ENCODE data around the gene CLN3. TPM values are rescaled to one million over a fixed set of nuclear protein-coding genes. Genes with fewer than 3 reads are reported as not detected.

The CLN3 gene
- total RNA-seq, 1 experiment from 2014 or later, result 37.3 TPM

GRCh38 chr16:28498666-28499381, 7.0 kb upstream of the CLN3 start:
- no peak for TF ChIP-seq CTCF (conservative IDR thresholded peaks at IDR 0.05; ENCODE audit: low read depth, low read length)
- TF ChIP-seq EZH2 (IDR thresholded peaks at IDR 0.05; ENCODE audit: borderline replicate concordance, low read depth, low read length, poor library complexity, severe bottlenecking), result no peak
- DNase-seq (ENCODE audit: low spot score), result no peak
- no TSS peak for BruUV-seq (replicated peaks)
- CTCF ChIA-PET, result no interaction called here
- Histone ChIP-seq H3K4me3 (ENCODE audit: low read depth, low read length, poor library complexity, severe bottlenecking) (no peak overlapping the region), H3K27me3 (replicated peaks; ENCODE audit: insufficient read depth, low read depth, low read length, poor library complexity) (no peaks in the 10 kb centered on the region), H3K4me1 (ENCODE audit: insufficient read depth, low read length, poor library complexity, severe bottlenecking) (no peaks in the 10 kb centered on the region), H3K36me3 (ENCODE audit: insufficient read depth, low read length, poor library complexity, severe bottlenecking) (no peaks in the 10 kb centered on the region), H3K27ac (ENCODE audit: low read depth, low read length, poor library complexity, severe bottlenecking) (no peak overlapping the region), H3K9me3 (ENCODE audit: low read depth, low read length, poor library complexity, severe bottlenecking) (no peaks in the 10 kb centered on the region)
- intact Hi-C loops (cut with micrococcal nuclease; ENCODE audit: unreplicated experiment), result no loop called here
- POLR2A ChIA-PET (ENCODE audit: low non-redundant PET), result no interaction called here

DNA sequence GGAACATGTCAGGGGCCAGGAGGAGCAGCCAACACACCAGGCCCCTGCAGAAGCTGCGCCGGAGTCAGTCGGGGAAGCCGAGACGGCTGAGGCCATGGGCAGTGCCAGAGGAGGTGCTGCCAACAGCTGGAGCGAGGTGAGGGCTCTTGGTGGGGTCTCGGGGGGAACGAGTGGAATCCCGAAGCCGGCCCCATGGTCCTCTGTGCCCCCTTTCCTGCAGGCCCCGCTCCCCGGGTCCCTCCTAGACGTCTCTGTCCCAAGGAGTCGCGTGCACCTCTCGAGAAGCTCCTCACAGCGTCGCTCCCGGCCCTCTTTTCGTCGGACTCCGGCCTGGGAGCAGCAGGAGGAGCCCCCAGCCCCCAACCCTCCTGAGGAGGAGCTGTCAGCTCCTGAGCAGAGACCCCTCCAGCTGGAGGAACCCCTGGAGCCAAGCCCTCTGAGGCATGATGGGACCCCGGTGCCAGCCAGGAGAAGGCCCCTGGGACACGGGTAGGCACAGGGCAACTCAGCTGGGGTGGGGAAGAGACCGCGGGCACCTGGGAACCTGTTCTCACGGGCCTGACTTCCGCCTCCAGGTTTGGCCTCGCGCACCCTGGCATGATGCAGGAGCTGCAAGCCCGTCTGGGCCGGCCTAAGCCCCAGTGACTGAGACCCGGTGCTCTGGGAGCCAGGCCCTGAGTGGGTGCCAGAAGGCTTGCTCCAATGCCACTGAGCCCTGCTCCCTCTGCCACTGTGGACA, 6.2 kb upstream of the CLN3 start:
- intact Hi-C loops (cut with micrococcal nuclease; ENCODE audit: unreplicated experiment), result loop anchor here (2.0 kb wide), 1 partner anchor 19 kb away; no protein-coding TSS in a partner anchor
- Histone ChIP-seq H3K36me3 (ENCODE audit: insufficient read depth, low read length, poor library complexity, severe bottlenecking) (no peaks in the 10 kb centered on the region), H3K27me3 (replicated peaks; ENCODE audit: insufficient read depth, low read depth, low read length, poor library complexity) (no peaks in the 10 kb centered on the region), H3K27ac (ENCODE audit: low read depth, low read length, poor library complexity, severe bottlenecking) (no peak overlapping the region), H3K4me1 (ENCODE audit: insufficient read depth, low read length, poor library complexity, severe bottlenecking) (no peaks in the 10 kb centered on the region), H3K9me3 (ENCODE audit: low read depth, low read length, poor library complexity, severe bottlenecking) (no peaks in the 10 kb centered on the region), H3K4me3 (ENCODE audit: low read depth, low read length, poor library complexity, severe bottlenecking) (no peak overlapping the region)
- CTCF ChIA-PET, result no interaction called here
- POLR2A ChIA-PET (ENCODE audit: low non-redundant PET), result no interaction called here
- DNase-seq (ENCODE audit: low spot score), result no peak
- no TSS peak for BruUV-seq (replicated peaks)
- no peak for TF ChIP-seq CTCF (conservative IDR thresholded peaks at IDR 0.05; ENCODE audit: low read depth, low read length)
- no peak for TF ChIP-seq EZH2 (IDR thresholded peaks at IDR 0.05; ENCODE audit: borderline replicate concordance, low read depth, low read length, poor library complexity, severe bottlenecking)

- intact Hi-C loops (cut with micrococcal nuclease; ENCODE audit: unreplicated experiment), result loop anchor here (2.0 kb wide), 1 partner anchor 19 kb away; no protein-coding TSS in a partner anchor
- ChIA-PET CTCF (no interaction called here), POLR2A (ENCODE audit: low non-redundant PET) (no interaction called here)
- Histone ChIP-seq H3K27me3 (replicated peaks; ENCODE audit: insufficient read depth, low read depth, low read length, poor library complexity) (no peaks in the 10 kb centered on the region), H3K4me1 (ENCODE audit: insufficient read depth, low read length, poor library complexity, severe bottlenecking) (no peaks in the 10 kb centered on the region), H3K4me3 (ENCODE audit: low read depth, low read length, poor library complexity, severe bottlenecking) (no peak overlapping the region), H3K36me3 (ENCODE audit: insufficient read depth, low read length, poor library complexity, severe bottlenecking) (no peaks in the 10 kb centered on the region), H3K9me3 (ENCODE audit: low read depth, low read length, poor library complexity, severe bottlenecking) (no peaks in the 10 kb centered on the region), H3K27ac (ENCODE audit: low read depth, low read length, poor library complexity, severe bottlenecking) (no peak overlapping the region)
- TF ChIP-seq EZH2 (IDR thresholded peaks at IDR 0.05; ENCODE audit: borderline replicate concordance, low read depth, low read length, poor library complexity, severe bottlenecking) (no peak), CTCF (conservative IDR thresholded peaks at IDR 0.05; ENCODE audit: low read depth, low read length) (no peak)
- DNase-seq (ENCODE audit: low spot score), result no peak
- no TSS peak for BruUV-seq (replicated peaks)
These were observed 5.5 kb upstream of the CLN3 start for GRCh38 chr16:28497386-28497785.

Data from A673 (cell line).